H1 (cell line): ENCODE measurements around the gene ICA1. TPM values are rescaled to one million over a fixed set of nuclear protein-coding genes. Genes with fewer than 3 reads are reported as not detected.

Source experiments
- CTCF ChIA-PET: fragments of 300-600 bp; sonication (Branson Sonifier 250); formaldehyde crosslinking; loops from one replicate; lab custom pipeline; 2021; ENCODE audit not compliant: partially characterized antibody; lab: Charles Lee
- POLR2A ChIA-PET: fragments of 300-600 bp; sonication (Branson Sonifier 250); formaldehyde crosslinking; loops from one replicate; lab custom pipeline; 2021; ENCODE audit warnings: inconsistent platforms; ENCODE audit not compliant: partially characterized antibody; lab: Charles Lee
- DNase-seq, 2 experiments: peaks; one replicate each; pipeline versions ENCODE4 v3.0.0 to v3.0.0-alpha.2; 2010 to 2022; ENCODE audit warnings: low spot score in 2 of 2, low read depth in 1 of 2, mixed read lengths in 1 of 2
- FAIRE-seq: peaks from 2 replicates; lab custom pipeline; 2011; peaks lifted over from hg19 to GRCh38; lab: Jason Lieb, UNC
- H2AFZ ChIP-seq: 2 replicates; pipeline ENCODE4 v1.8.1; 2012; ENCODE audit warnings: low read length, inconsistent platforms
- H2AK5ac ChIP-seq: 2 replicates; pipeline ENCODE4 v1.6.1; 2013; ENCODE audit warnings: low read depth, low read length
- H2BK120ac ChIP-seq: replicated peaks from 2 replicates; pipeline ENCODE3; 2013; ENCODE audit warnings: low read depth, low read length, inconsistent platforms
- H2BK12ac ChIP-seq: 2 replicates; pipeline ENCODE4 v1.6.1; 2013; ENCODE audit warnings: low read depth, low read length
- H2BK15ac ChIP-seq: 2 replicates; pipeline ENCODE4 v1.6.1; 2013; ENCODE audit warnings: low read length
- H2BK20ac ChIP-seq: 2 replicates; pipeline ENCODE4 v1.6.1; 2013; ENCODE audit warnings: low read length
- H2BK5ac ChIP-seq: 2 replicates; pipeline ENCODE4 v1.6.1; 2013; ENCODE audit warnings: low read depth, low read length
- H3K14ac ChIP-seq: 2 replicates; pipeline ENCODE4 v1.6.1; 2013; ENCODE audit warnings: inconsistent platforms; ENCODE audit not compliant: insufficient read length
- H3K18ac ChIP-seq: 2 replicates; pipeline ENCODE4 v1.6.1; 2013; ENCODE audit warnings: low read length; ENCODE audit errors: extremely low read depth
- H3K23ac ChIP-seq: 2 replicates; pipeline ENCODE4 v1.6.1; 2013; ENCODE audit warnings: inconsistent platforms; ENCODE audit not compliant: insufficient read length
- H3K23me2 ChIP-seq: 2 replicates; pipeline ENCODE4 v1.6.1; 2013; ENCODE audit warnings: low read depth, low read length
- H3K27ac ChIP-seq: 2 replicates; pipeline ENCODE4 v1.6.1; 2011; ENCODE audit warnings: low read depth, low read length, inconsistent platforms
- H3K27me3 ChIP-seq, 4 experiments: replicated peaks in 1 of 4; 1 replicate in 1 of 4; 2 replicates in 3 of 4; pipeline versions ENCODE4 v1.6.1 to v1.8.1; 2011 to 2013; ENCODE audit warnings: low read length in 3 of 4, mild to moderate bottlenecking in 3 of 4, inconsistent platforms in 2 of 4, mixed read lengths in 2 of 4, moderate library complexity in 1 of 4; ENCODE audit not compliant: control insufficient read depth in 3 of 4, insufficient read depth in 3 of 4; ENCODE audit errors: extremely low read depth in 1 of 4
- H3K36me3 ChIP-seq, 4 experiments: 2 replicates each; pipeline versions ENCODE4 v1.6.1 to v1.8.1; 2011 to 2013; ENCODE audit warnings: mild to moderate bottlenecking in 4 of 4, low read length in 3 of 4, moderate library complexity in 2 of 4, control low read depth in 1 of 4, inconsistent platforms in 1 of 4; ENCODE audit not compliant: insufficient read depth in 4 of 4, control insufficient read depth in 2 of 4
- H3K4ac ChIP-seq: replicated peaks from 2 replicates; pipeline ENCODE3; 2013; ENCODE audit warnings: low read length, low read depth, mixed read lengths, inconsistent platforms; ENCODE audit not compliant: insufficient read length
- H3K4me1 ChIP-seq, 4 experiments: replicated peaks in 1 of 4; 1 replicate in 1 of 4; 2 replicates in 3 of 4; pipeline versions ENCODE4 v1.6.1 to v1.8.1; 2011 to 2013; ENCODE audit warnings: low read length in 3 of 4, inconsistent platforms in 2 of 4, mixed read lengths in 1 of 4; ENCODE audit not compliant: insufficient read depth in 4 of 4, control insufficient read depth in 3 of 4
- H3K4me2 ChIP-seq, 2 experiments: 2 replicates each; pipeline versions ENCODE4 v1.6.1 to v1.8.1; 2011 to 2013; ENCODE audit warnings: low read depth in 2 of 2, low read length in 2 of 2, control low read depth in 1 of 2, inconsistent platforms in 1 of 2, mild to moderate bottlenecking in 1 of 2; ENCODE audit not compliant: insufficient read depth in 1 of 2
- H3K4me3 ChIP-seq, 4 experiments: fragments of 200-600, 300-600 bp in 1 of 4; sonication (generic), shearing (Covaris generic), sonication (Bioruptor Twin) in 1 of 4; 2 replicates each; pipeline versions ENCODE4 v1.5.1 to v1.8.1; 2011 to 2016; ENCODE audit warnings: low read length in 4 of 4, low read depth in 3 of 4, control low read depth in 2 of 4, inconsistent platforms in 2 of 4, mild to moderate bottlenecking in 2 of 4, mixed read lengths in 1 of 4, moderate library complexity in 1 of 4; ENCODE audit not compliant: insufficient read depth in 2 of 4; ENCODE audit errors: extremely low read depth in 1 of 4
- H3K56ac ChIP-seq: replicated peaks from 2 replicates; pipeline ENCODE3; 2013; ENCODE audit warnings: low read depth, mild to moderate bottlenecking, mixed read lengths, low read length, inconsistent platforms; ENCODE audit not compliant: insufficient read length
- H3K79me1 ChIP-seq: 2 replicates; pipeline ENCODE4 v1.6.1; 2013; ENCODE audit warnings: low read depth, low read length, control low read depth
- H3K79me2 ChIP-seq, 2 experiments: 2 replicates each; pipeline versions ENCODE4 v1.6.1 to v1.8.1; 2012 to 2013; ENCODE audit warnings: low read length in 2 of 2, mild to moderate bottlenecking in 2 of 2, inconsistent platforms in 1 of 2; ENCODE audit not compliant: insufficient read depth in 2 of 2, control insufficient read depth in 1 of 2
- H3K9ac ChIP-seq, 4 experiments: replicated peaks in 1 of 4; 1 replicate in 1 of 4; 2 replicates in 3 of 4; pipeline versions ENCODE4 v1.6.1 to v1.8.1; 2011 to 2013; ENCODE audit warnings: low read depth in 3 of 4, low read length in 3 of 4, control low read depth in 2 of 4, mild to moderate bottlenecking in 2 of 4, moderate library complexity in 2 of 4, inconsistent platforms in 1 of 4; ENCODE audit errors: extremely low read depth in 1 of 4
- H3K9me3 ChIP-seq, 2 experiments: 2 replicates each; pipeline versions ENCODE4 v1.6.1 to v1.8.1; 2012 to 2013; ENCODE audit warnings: mild to moderate bottlenecking in 2 of 2, moderate library complexity in 2 of 2, control low read depth in 1 of 2, inconsistent platforms in 1 of 2, low read depth in 1 of 2, low read length in 1 of 2, mixed read lengths in 1 of 2; ENCODE audit not compliant: insufficient read depth in 2 of 2
- H4K20me1 ChIP-seq, 2 experiments: replicated peaks in 1 of 2; 2 replicates each; pipeline versions ENCODE3 to v1.8.1; 2011 to 2013; ENCODE audit warnings: inconsistent platforms in 2 of 2, low read length in 2 of 2, mild to moderate bottlenecking in 1 of 2; ENCODE audit not compliant: insufficient read depth in 2 of 2, control insufficient read depth in 1 of 2
- H4K5ac ChIP-seq: 2 replicates; pipeline ENCODE4 v1.6.1; 2013; ENCODE audit warnings: low read length, low read depth, mixed read lengths, inconsistent platforms; ENCODE audit not compliant: insufficient read length
- H4K8ac ChIP-seq: 2 replicates; pipeline ENCODE4 v1.8.0; 2013; ENCODE audit warnings: mild to moderate bottlenecking, moderate library complexity, low read length, inconsistent platforms; ENCODE audit not compliant: insufficient read depth; ENCODE audit errors: extremely low read depth
- H4K91ac ChIP-seq: replicated peaks from 2 replicates; pipeline ENCODE3; 2013; ENCODE audit warnings: low read length, mixed read lengths, inconsistent platforms; ENCODE audit not compliant: insufficient read length
- CHD2 ChIP-seq: IDR thresholded peaks from 2 replicates; pipeline ENCODE4 v1.6.1; 2012; ENCODE audit warnings: low read length, improper control_type of control experiment
- HDAC2 ChIP-seq, 2 experiments: fragments of 300-600 bp in 1 of 2; sonication (generic) in 1 of 2; IDR thresholded peaks; 2 replicates each; pipeline ENCODE4 v1.6.1; 2011 to 2012; ENCODE audit warnings: low read depth in 2 of 2, low read length in 2 of 2, mild to moderate bottlenecking in 2 of 2, moderate library complexity in 2 of 2, borderline replicate concordance in 1 of 2, inconsistent platforms in 1 of 2
- NANOG ChIP-seq: IDR thresholded peaks from 2 replicates; pipeline ENCODE4 v1.6.1; 2011; ENCODE audit warnings: low read length, low read depth, mild to moderate bottlenecking, inconsistent platforms; ENCODE audit not compliant: insufficient read depth, poor library complexity, severe bottlenecking
- POU5F1 ChIP-seq: IDR thresholded peaks from 2 replicates; pipeline ENCODE4 v1.6.1; 2011; ENCODE audit warnings: low read depth, mild to moderate bottlenecking, low read length, moderate library complexity
- RBBP5 ChIP-seq: IDR thresholded peaks from 2 replicates; pipeline ENCODE4 v1.7.1; 2012; ENCODE audit warnings: low read depth, mild to moderate bottlenecking, inconsistent platforms, low read length, moderate library complexity, borderline replicate concordance
- SP1 ChIP-seq: IDR thresholded peaks from 2 replicates; pipeline ENCODE4 v1.6.1; 2011; ENCODE audit warnings: low read depth, low read length
- WGBS, 2 experiments: shearing (Covaris generic) in 1 of 2; methylation state at CpG; one replicate each; pipeline versions ENCODE4 v1.1.6 to v1.1.7; 2013 to 2015; ENCODE audit warnings: low lambda C conversion rate in 2 of 2, mixed read lengths in 2 of 2, inconsistent platforms in 1 of 2, low coverage in 1 of 2, missing lambda C conversion rate in 1 of 2; ENCODE audit not compliant: insufficient replicate concordance in 2 of 2, insufficient coverage in 1 of 2, insufficient read length in 1 of 2; ENCODE audit errors: extremely low coverage in 1 of 2, missing lambda C conversion rate in 1 of 2; 5-methylcytosine and 5-hydroxymethylcytosine counted together
- polyA plus RNA-seq, 7 experiments: library from polyadenylated mRNA; depleted of rRNA in 3 of 7; stranded (reverse) in 5 of 7; unstranded in 2 of 7; fragments of >200 nt in 5 of 7; fragments of 200-250 nt in 2 of 7; gene quantifications; 1 replicate in 5 of 7; 2 replicates in 1 of 7; 4 replicates in 1 of 7; pipeline versions ENCODE4 v1.2.1 to v1.2.3, GENCODE V29; 2011 to 2013; ENCODE audit warnings: missing spikeins in 2 of 7, mixed read lengths in 2 of 7
- total RNA-seq: library from RNA; stranded (reverse); fragmentation: NEBNext Ultra II Directional; extraction: Animal tissue kit (Norgen Biotek cat#: 25700); gene quantifications from 2 replicates; pipeline ENCODE4 v1.2.1, GENCODE V29; 2021

Gene ICA1
- total and polyA plus RNA-seq, 2 of the 8 experiments (the other 6 are each of a cell fraction or from before 2014, with no cell fraction given): 14.9 to 37.1 TPM

GRCh38 chr7:8221567-8221966, 40.4 kb downstream of the ICA1 start:
- no peak overlapping the region for H3K9ac ChIP-seq
- no peak overlapping the region for H4K5ac ChIP-seq
- H3K14ac ChIP-seq: no peak overlapping the region
- no peak overlapping the region for H2BK20ac ChIP-seq
- no peaks in the 10 kb centered on the region for H3K36me3 ChIP-seq
- no peaks in the 10 kb centered on the region for H3K27me3 ChIP-seq
- peak overlapping the region; percentile 5; the same call in 1 of the 2 replicates for H2BK5ac ChIP-seq
- H4K8ac ChIP-seq: no peak overlapping the region
- peaks cover 2 to 18% (median 13%) of the 10 kb centered on the region in 4 experiments; a peak in 6 of 7 replicates for H3K4me1 ChIP-seq
- no peaks in the 10 kb centered on the region for H3K23me2 ChIP-seq
- no peaks in the 10 kb centered on the region for H3K79me1 ChIP-seq
- H3K27ac ChIP-seq: peak overlapping the region; percentile 13; the same call in 1 of the 2 replicates
- no peaks in the 10 kb centered on the region for H3K9me3 ChIP-seq
- H2AFZ ChIP-seq: 0 out of 2 replicates have a peak overlapping the region, but pooled peaks have one; percentile 33
- no peaks in the 10 kb centered on the region for H4K20me1 ChIP-seq
- TF ChIP-seq CHD2 (no peak), POU5F1 (peak; percentile 22; the same call in 1 of the 2 replicates), NANOG (peak; percentile 75), SP1 (0 out of 2 replicates have a peak, but pooled peaks have one; percentile 59), HDAC2 (IDR thresholded peaks at IDR 0.05; ENCODE audit: borderline replicate concordance in 1 of 2, low read depth in 2 of 2, low read length in 2 of 2) (0 out of 4 replicates have a peak, but pooled peaks of 1 of the 2 experiments have one; percentile 51), RBBP5 (0 out of 2 replicates have a peak, but pooled peaks have one; percentile 48)
- no peaks in the 10 kb centered on the region for H3K79me2 ChIP-seq
- no peak overlapping the region for H4K91ac ChIP-seq
- WGBS, 2 experiments: 35% methylated on average over 5 of the region's 5 CpGs; no CpG with 5 or more reads in 1 of the 2 experiments
- H2BK120ac ChIP-seq: no peak overlapping the region
- no peak overlapping the region for H3K4ac ChIP-seq
- peak overlapping the region; percentile 40 to 48 for H3K4me2 ChIP-seq
- H3K4me3 ChIP-seq: peak overlapping the region in 1 of 4 experiments; percentile 30; a peak in 1 of 8 replicates
- H3K23ac ChIP-seq: no peak overlapping the region
- no peak overlapping the region for H2AK5ac ChIP-seq
- DNase-seq (peak in 1 of 2 experiments; percentile 33), FAIRE-seq (peak; percentile 52)
- no peak overlapping the region for H3K56ac ChIP-seq
- POLR2A ChIA-PET: interaction anchor here (0.6 to 2.4 kb wide), 10 partner anchors 10 to 581 kb away, joined by 3 to 6 read pairs (median 3); partner anchors contain the start of genes ICA1 and UMAD1
- H3K18ac ChIP-seq: no peak overlapping the region; the same call in 1 of the 2 replicates
- H2BK15ac ChIP-seq: no peak overlapping the region
- CTCF ChIA-PET: interaction anchor here (0.8 to 1.8 kb wide), 6 partner anchors 13 to 513 kb away, joined by 3 to 5 read pairs (median 3); no protein-coding TSS in a partner anchor
- H2BK12ac ChIP-seq: peak overlapping the region; percentile 45; the same call in 1 of the 2 replicates
